ENCODE measurements around the gene LTV1. TPM values are rescaled to one million over a fixed set of nuclear protein-coding genes. Genes with fewer than 3 reads are reported as not detected.

The LTV1 gene
- total and polyA plus RNA-seq, 9 of the 15 experiments (the other 6 are each of a cell fraction or from before 2014, with no cell fraction given), result 57.9 to 162 (median 119) TPM

DNA sequence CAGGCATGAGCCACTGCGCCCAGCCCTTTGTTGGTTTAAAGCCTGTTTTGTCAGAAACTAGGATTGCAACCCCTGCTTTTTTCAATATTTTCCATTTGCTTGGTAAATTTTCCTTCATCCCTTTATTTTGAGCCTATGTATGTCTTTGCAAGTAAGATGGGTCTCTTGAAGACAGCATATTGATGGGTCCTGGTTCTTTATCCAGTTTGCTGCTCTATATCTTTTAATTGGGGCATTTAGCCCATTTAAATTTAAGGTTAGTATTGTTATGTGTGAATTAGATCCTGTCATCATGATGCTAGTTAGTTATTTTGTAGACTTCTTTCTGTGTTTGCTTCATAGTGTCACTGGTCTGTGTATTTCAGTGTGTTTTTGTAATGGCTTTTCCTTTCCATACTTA is 67.9 kb downstream of the LTV1 start:
- no peak overlapping the region for H3K4me2 ChIP-seq (ENCODE audit: insufficient read depth, low read length)
- intact Hi-C loops (cut with micrococcal nuclease) (no loop called here), in situ Hi-C loops (cut with MboI) (no loop called here)
- no TSS peak for BruUV-seq (replicated peaks)
- H3K4me1 ChIP-seq (replicated peaks in 1 of 2; ENCODE audit: control insufficient read depth in 2 of 2, insufficient read depth in 2 of 2, low read length in 2 of 2), result no peaks in the 10 kb centered on the region
- peaks cover 0 to 5% of the 10 kb centered on the region in 2 experiments; a peak in 1 of 5 replicates for H3K27me3 ChIP-seq (ENCODE audit: control insufficient read depth in 2 of 2, insufficient read depth in 2 of 2, low read length in 2 of 2)
- H3K9me3 ChIP-seq (replicated peaks; ENCODE audit: control insufficient read depth, insufficient read depth, low read depth, low read length), result no peaks in the 10 kb centered on the region
- ATAC-seq (no peak), FAIRE-seq (no peak), DNase-seq (ENCODE audit: extremely low read depth in 1 of 4, low spot score in 3 of 4) (no peak)
- no peaks in the 10 kb centered on the region for H3K79me2 ChIP-seq (ENCODE audit: control insufficient read depth, insufficient read depth, low read length)
- no peak overlapping the region for H3K4me3 ChIP-seq
- no peaks in the 10 kb centered on the region for H4K20me1 ChIP-seq (replicated peaks; ENCODE audit: control insufficient read depth, insufficient read depth, low read length)
- no peak overlapping the region for H3K9ac ChIP-seq (ENCODE audit: insufficient read depth in 1 of 2, low read depth in 2 of 2, low read length in 2 of 2)
- TF ChIP-seq, protein P1, sequence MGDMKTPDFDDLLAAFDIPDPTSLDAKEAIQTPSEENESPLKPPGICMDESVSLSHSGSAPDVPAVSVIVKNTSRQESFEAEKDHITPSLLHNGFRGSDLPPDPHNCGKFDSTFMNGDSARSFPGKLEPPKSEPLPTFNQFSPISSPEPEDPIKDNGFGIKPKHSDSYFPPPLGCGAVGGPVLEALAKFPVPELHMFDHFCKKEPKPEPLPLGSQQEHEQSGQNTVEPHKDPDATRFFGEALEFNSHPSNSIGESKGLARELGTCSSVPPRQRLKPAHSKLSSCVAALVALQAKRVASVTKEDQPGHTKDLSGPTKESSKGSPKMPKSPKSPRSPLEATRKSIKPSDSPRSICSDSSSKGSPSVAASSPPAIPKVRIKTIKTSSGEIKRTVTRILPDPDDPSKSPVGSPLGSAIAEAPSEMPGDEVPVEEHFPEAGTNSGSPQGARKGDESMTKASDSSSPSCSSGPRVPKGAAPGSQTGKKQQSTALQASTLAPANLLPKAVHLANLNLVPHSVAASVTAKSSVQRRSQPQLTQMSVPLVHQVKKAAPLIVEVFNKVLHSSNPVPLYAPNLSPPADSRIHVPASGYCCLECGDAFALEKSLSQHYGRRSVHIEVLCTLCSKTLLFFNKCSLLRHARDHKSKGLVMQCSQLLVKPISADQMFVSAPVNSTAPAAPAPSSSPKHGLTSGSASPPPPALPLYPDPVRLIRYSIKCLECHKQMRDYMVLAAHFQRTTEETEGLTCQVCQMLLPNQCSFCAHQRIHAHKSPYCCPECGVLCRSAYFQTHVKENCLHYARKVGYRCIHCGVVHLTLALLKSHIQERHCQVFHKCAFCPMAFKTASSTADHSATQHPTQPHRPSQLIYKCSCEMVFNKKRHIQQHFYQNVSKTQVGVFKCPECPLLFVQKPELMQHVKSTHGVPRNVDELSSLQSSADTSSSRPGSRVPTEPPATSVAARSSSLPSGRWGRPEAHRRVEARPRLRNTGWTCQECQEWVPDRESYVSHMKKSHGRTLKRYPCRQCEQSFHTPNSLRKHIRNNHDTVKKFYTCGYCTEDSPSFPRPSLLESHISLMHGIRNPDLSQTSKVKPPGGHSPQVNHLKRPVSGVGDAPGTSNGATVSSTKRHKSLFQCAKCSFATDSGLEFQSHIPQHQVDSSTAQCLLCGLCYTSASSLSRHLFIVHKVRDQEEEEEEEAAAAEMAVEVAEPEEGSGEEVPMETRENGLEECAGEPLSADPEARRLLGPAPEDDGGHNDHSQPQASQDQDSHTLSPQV (IDR thresholded peaks at IDR 0.05), result no peak
- TF ChIP-seq ZBTB8A (IDR thresholded peaks at IDR 0.05; ENCODE audit: partially characterized antibody) (no peak), SP2 (IDR thresholded peaks at IDR 0.05; ENCODE audit: extremely low read depth, low read depth, low read length, poor library complexity, severe bottlenecking) (no peak), ZNF79 (CRISPR knock-in tag; IDR thresholded peaks at IDR 0.05; ENCODE audit: low read depth) (no peak)
- H3K27ac ChIP-seq (ENCODE audit: extremely low read depth, low read depth, low read length), result no peak overlapping the region
- no peaks in the 10 kb centered on the region for H3K9me1 ChIP-seq (ENCODE audit: control insufficient read depth, insufficient read depth, low read length)
- WGBS (ENCODE audit: insufficient coverage, low coverage, missing lambda C conversion rate), result 20% methylated on average over 1 of the region's 1 CpG
- H2AFZ ChIP-seq (ENCODE audit: low read depth, low read length), result no peak overlapping the region
- CTCF ChIA-PET (ENCODE audit: low intra/inter-chr PET ratio), result no interaction called here
- H3K36me3 ChIP-seq (ENCODE audit: control insufficient read depth, insufficient read depth, low read length), result no peaks in the 10 kb centered on the region
- POLR2A ChIA-PET, result interaction anchor here (1.5 kb wide), 1 partner anchor 9 kb away, joined by 3 read pairs; no protein-coding TSS in a partner anchor
